BLaER1 treated with 17β-estradiol and CSF1 and Interleukin-3, amounts not matched to agents 10 nM and 100 nM (cell line): ENCODE data around the gene C21orf91.

ENCODE experiments used
- H3K27ac ChIP-seq, 11 experiments: shearing (Covaris generic); formaldehyde crosslinking; 2 replicates each; pipeline ENCODE4 v1.8.1; 2022
- H3K27me3 ChIP-seq, 11 experiments: shearing (Covaris generic); formaldehyde crosslinking; 2 replicates each; pipeline ENCODE4 v1.8.1; 2022
- H3K36me3 ChIP-seq, 11 experiments: shearing (Covaris generic); formaldehyde crosslinking; 2 replicates each; pipeline ENCODE4 v1.8.1; 2022
- H3K4me1 ChIP-seq, 10 experiments: shearing (Covaris generic); formaldehyde crosslinking; 2 replicates each; pipeline ENCODE4 v1.8.1; 2022
- H3K4me2 ChIP-seq, 11 experiments: shearing (Covaris generic); formaldehyde crosslinking; 2 replicates each; pipeline ENCODE4 v1.8.1; 2022
- H3K4me3 ChIP-seq, 10 experiments: shearing (Covaris generic); formaldehyde crosslinking; 2 replicates each; pipeline ENCODE4 v1.8.1; 2022
- H3K9ac ChIP-seq, 11 experiments: shearing (Covaris generic); formaldehyde crosslinking; 2 replicates each; pipeline ENCODE4 v1.8.1; 2022
- H3K9me3 ChIP-seq, 11 experiments: shearing (Covaris generic); formaldehyde crosslinking; replicated peaks in 1 of 11; 2 replicates each; pipeline ENCODE4 v1.8.1; 2022
- H4K20me1 ChIP-seq, 11 experiments: shearing (Covaris generic); formaldehyde crosslinking; 2 replicates each; pipeline ENCODE4 v1.8.1; 2022
- Cebpa-rat ChIP-seq, 11 experiments: shearing (Covaris generic); IDR thresholded peaks; 2 replicates each; pipeline ENCODE4 v1.8.1; 2022

Gene C21orf91

DNA sequence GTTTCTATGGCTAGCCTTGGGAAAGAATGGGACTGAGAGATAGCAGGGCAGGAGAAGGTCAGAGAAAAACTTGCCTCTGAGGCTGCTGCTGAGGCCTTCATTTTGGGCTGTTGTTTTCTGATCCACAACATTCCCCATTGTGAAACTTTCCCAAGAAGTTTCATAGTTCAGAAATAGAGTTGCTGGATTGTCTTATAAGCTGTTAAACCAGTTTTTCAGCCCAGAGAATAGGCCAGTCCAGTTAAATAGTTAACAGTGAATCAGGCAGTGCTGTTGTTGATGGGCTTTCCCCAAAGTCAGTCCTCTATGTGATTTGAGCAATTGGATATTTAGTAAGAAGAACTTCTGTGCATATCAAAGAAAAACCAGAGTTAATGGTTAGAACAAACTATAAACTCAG is 77.0 kb downstream of the C21orf91 start:
- Histone ChIP-seq H3K9me3 (peaks cover 11 to 26% (median 17%) of the 10 kb centered on the region in 11 experiments; a peak in 20 of 22 replicates), H3K27ac (no peak overlapping the region), H4K20me1 (no peaks in the 10 kb centered on the region), H3K4me2 (no peak overlapping the region), H3K9ac (no peak overlapping the region), H3K4me1 (no peaks in the 10 kb centered on the region), H3K4me3 (no peak overlapping the region), H3K27me3 (no peaks in the 10 kb centered on the region), H3K36me3 (no peaks in the 10 kb centered on the region; a peak in 1 of 22 replicates)
- no peak for TF ChIP-seq Cebpa-rat (IDR thresholded peaks at IDR 0.05)
